CD4-positive, alpha-beta T cell treated with Interleukin-6 at 100 ng/mL for 8 hours (primary cell): ENCODE results near the gene ARHGEF38.

Experiments
- DNase-seq: peaks from one replicate; pipeline ENCODE4 v3.0.0-alpha.2; 2020; ENCODE audit warnings: mixed read lengths, low spot score

ARHGEF38 gene

DNA sequence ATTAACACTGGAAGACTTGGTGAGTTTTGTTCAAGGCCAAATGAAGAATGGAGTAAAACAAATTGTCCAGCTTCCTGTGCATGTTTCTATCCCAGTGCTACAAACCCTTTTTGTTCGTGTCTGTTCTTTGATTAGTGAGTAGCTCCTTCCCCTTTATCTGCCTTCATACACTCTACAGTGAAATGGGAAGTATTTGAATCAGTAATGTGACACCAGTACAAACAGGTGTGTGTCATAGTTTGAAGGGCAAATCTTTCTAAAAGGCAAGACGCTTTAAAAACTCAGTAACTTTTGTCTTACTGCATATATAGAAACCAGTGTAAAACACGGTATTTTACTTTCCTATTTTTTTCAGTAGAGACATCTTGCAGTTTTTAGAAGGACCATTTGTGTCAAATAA is 5.9 kb downstream of the ARHGEF38 start:
- DNase-seq = no peak

DNA sequence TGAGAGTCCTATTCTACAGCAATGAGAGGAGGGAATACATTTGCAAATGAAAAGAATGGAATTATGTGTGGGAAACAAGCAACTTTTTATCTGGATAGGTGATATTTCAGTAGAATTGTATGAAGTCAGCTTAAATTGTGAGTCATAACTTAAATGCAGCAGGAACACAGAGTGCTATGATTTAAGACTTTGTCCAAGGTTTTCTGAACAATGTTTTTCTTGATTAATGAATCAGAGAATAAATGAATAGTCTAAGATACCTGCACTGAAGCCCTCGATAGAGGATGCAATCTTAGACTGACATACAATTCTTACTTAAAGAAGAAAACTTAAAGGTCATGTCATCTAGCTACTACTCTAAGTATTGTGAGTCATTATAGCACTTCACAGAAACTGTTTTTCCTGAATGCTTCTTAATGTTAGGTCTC is 8.0 kb downstream of the ARHGEF38 start:
- DNase-seq = no peak

DNA sequence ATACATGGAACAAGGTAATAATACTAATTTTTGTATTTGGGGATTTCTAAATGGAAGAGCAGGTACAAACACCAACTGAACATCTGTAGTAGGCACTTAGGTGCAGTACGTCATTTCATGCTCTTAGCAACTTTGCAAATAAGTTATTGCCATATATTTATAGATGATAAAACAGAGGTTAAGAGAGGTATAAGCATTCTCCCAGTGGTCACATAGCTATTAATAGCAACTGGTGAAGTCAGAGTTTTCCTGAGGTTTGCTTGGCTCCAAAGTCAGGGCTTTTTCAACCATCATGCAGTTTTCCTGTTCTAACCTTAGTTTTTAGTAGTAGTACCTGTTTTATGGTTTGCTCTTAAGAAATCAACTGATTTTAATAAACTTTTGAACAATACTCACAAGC is 10.9 kb downstream of the ARHGEF38 start:
- DNase-seq = no peak

- DNase-seq = no peak
Measured at GRCh38 chr4:105568584-105568983, 16.2 kb downstream of the ARHGEF38 start.

- no peak for DNase-seq
Measured at GRCh38 chr4:105569057-105569865, 16.8 kb downstream of the ARHGEF38 start.

GRCh38 chr4:105569866-105570236 is 17.4 kb downstream of the ARHGEF38 start:
- no peak for DNase-seq

GRCh38 chr4:105572296-105572695 is 19.9 kb downstream of the ARHGEF38 start:
- DNase-seq = no peak

GRCh38 chr4:105586638-105587328 is 34.4 kb downstream of the ARHGEF38 start:
- no peak for DNase-seq

GRCh38 chr4:105587841-105588240 is 35.4 kb downstream of the ARHGEF38 start:
- no peak for DNase-seq

DNA sequence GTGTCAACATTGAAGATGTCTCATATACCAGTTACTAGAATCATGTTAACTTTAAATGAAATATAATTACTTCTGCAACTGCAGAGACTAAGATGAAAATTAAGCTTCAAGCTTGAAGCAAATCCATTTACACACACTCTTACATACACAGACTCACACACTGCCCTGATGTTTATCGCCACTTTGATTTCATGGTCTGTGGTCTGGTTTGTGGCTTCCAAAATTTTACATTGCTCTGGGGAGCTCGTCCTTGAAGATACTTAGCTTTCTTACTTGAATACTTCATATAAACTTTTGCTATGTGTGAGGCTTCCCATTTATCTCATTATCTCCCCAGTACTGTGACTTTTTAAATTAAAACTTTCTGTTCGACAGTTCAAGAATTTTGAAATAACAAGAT is 35.8 kb downstream of the ARHGEF38 start:
- DNase-seq = no peak

DNA sequence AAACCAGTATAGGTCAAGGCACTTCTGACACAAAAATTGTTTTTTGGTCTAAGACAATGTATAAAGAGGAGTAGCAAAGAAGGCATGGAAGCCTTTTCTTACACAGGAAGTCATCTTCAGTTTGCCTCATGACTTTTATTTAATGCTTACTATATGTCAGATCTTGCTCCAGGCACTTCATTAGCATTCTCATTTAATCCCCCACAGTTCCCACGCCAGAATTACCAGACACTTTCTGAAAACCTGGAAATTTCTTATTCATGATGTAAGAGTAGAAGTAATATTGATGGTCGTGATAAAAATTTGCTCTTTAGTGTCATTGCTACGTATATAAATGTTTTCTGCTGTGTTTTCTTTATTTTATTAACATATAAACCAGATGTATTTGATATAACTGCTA is 39.2 kb downstream of the ARHGEF38 start:
- DNase-seq = no peak

DNA sequence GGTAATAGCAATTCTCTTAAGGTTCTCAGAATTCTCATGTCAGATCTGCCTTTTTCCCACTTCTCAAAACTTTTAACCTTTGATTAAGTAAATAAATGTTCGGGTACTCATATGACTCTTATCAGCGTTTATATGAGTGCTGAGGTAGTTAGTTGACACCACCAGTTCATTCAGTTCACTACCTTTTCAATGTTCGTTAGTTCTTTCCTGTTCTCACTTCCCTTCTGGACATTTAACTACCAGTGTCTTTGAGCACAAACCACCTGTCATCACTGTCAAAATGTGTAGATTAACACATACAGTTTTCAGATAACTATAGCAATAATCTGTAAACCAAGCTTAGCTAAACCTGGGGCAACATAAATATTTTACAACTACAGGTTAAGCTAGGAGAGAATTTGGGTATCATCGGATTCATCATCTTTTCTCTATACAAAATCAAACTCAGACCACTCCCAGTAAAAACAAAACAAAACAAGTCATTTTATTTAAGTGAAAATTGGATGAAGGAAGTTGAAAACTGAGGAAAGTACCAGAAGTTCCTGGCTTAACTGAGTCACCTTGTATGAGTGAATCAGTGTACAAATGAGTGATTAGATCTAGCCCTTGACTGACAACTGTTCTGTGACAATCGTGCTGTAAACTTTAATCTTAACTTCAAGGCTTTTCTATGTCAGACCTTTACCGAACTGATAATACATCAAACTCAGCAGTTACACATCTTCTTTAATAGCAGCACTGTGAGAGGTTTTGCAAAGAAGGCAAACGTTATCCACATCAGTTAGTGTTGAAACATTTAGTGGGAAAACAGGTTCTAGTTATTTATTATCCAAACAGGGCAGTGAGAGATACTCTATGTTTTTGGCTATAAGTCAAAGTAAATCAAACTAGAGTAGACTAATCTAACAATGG is 41.9 kb downstream of the ARHGEF38 start:
- DNase-seq = no peak

GRCh38 chr4:105596684-105597083 is 44.3 kb downstream of the ARHGEF38 start:
- no peak for DNase-seq

DNA sequence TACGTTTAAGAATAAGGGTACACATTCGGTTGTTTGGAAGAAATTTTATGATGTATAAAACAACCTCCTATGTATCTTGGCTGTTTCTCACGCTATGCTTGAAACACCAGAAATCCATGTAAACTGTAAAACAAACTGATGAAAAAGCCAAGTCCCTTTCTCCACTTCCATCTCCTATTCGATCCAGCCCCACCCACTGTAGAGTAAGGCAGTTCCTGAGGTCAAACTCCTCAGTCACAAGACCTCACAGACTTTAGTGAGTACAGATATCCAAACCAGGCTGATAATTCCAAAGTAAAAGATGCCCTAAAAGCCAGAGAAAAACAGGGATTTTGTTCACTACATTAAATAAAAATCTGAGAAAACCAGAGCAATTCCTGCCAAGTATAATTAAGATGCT is 45.6 kb downstream of the ARHGEF38 start:
- no peak for DNase-seq

- no peak for DNase-seq
Measured at GRCh38 chr4:105598787-105599186, 46.4 kb downstream of the ARHGEF38 start.

GRCh38 chr4:105599482-105599881 is 47.1 kb downstream of the ARHGEF38 start:
- no peak for DNase-seq

GRCh38 chr4:105599932-105600655 is 47.7 kb downstream of the ARHGEF38 start:
- no peak for DNase-seq

- no peak for DNase-seq
Measured at GRCh38 chr4:105600951-105601350, 48.5 kb downstream of the ARHGEF38 start.

DNA sequence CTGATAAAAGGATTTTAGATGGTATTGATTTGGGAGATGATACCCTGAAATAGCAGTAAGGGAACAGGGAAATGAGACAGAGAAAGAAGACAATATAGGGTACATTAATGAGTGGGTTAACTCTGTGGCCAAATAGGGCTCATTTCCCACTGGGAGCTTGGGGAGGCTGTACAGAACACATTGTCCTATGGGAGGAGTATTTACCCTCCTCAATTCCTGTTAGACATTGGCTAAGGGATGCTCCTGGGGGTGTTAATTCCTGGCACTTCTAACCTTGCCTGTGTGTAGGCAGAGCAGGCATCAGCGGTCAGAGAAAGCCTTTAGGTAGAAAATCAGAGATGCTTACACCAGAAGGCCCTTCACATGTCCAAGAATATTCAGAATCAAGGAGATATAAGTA is 49.0 kb downstream of the ARHGEF38 start:
- DNase-seq = no peak

GRCh38 chr4:105603158-105603557 is 50.7 kb downstream of the ARHGEF38 start:
- DNase-seq = no peak

GRCh38 chr4:105605493-105605892 is 53.1 kb downstream of the ARHGEF38 start:
- no peak for DNase-seq

DNA sequence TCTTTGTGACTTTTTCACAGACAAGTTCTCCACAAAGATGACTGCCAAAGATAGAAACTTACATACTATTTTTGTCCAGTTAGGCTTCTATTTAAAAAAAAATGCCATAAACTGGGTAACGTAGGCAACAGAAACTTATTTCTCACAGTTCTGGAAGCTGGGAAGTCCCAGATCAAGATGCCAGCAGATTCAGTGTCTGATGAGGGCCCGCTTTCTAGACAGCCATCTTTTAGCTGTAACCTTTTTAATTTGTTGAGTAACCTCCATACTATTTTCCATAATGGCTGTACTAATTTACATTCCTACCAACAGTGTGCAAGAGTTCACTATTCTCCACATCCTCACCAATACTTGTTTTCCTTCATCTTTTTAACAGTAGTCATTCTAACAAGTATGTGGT is 55.5 kb downstream of the ARHGEF38 start:
- DNase-seq = no peak
